GM12874 (cell line): ENCODE measurements around the gene CCDC88C.

Experiments
- CTCF ChIP-seq: IDR thresholded peaks from 2 replicates; pipeline ENCODE4 v1.5.1; 2011; ENCODE audit warnings: low read depth, mild to moderate bottlenecking, control low read depth, low read length, moderate library complexity; ENCODE audit not compliant: insufficient read depth

The CCDC88C gene

GRCh38 chr14:91454155-91454554, 36.5 kb upstream of the CCDC88C start:
- no peak for TF ChIP-seq CTCF

DNA sequence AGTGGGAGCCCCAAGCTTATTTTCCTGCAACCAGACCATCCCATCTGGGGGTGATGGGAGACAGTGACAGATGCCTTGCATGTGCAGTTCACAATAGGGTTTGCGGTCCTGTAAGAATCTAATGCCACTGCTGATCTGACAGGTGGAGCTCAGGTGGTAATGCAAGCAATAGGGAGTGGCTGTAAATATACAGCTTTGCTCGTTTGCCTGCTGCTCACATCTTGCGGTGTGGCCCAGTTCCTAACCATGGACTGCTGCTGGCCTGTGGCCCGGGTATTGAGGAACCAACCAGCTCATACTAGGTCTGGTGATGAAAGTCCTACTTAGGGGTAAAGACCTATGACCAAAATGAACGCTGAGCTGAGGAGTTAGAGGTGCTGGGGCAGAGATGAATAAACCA, 36.1 kb upstream of the CCDC88C start:
- no peak for TF ChIP-seq CTCF

GRCh38 chr14:91444335-91445020, 26.9 kb upstream of the CCDC88C start:
- no peak for TF ChIP-seq CTCF

DNA sequence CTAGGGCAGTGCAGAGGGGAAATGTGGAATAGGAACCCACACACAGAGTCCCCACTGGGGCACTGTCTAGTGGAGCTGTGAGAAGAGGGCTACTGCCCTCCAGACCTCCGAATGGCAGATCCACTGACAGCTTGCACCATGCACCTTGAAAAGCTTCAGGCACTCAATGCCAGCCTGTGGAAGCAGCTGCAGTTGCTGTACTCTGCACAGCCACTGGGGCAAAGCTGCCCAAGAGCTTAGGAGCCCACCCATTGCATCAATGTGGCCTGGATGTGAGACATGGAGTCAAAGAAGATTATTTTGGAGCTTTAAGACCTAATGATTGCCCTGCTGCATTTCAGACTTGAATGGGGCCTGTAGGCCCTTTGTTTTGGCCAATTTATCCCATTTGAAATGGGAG, 21.7 kb upstream of the CCDC88C start:
- no peak for TF ChIP-seq CTCF

DNA sequence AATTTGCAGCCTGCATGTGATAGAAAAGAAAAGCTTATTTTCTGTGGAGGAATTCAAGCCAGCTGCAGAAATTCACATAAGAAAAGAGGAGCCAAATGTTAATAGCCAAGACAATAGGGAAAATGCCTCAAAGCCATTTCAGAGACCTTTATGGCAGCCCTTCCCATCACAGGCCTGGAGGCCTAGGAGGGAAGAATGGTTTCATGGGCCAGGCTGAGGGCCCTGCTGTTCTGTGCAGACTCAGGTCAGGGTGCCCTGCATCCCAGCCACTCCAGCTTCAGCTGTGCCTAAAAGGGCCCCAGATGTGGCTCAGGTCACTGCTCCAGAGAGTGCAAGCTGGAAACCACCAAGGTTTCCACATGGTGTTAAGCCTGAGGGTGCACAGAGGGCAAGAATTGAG, 21.2 kb upstream of the CCDC88C start:
- no peak for TF ChIP-seq CTCF

DNA sequence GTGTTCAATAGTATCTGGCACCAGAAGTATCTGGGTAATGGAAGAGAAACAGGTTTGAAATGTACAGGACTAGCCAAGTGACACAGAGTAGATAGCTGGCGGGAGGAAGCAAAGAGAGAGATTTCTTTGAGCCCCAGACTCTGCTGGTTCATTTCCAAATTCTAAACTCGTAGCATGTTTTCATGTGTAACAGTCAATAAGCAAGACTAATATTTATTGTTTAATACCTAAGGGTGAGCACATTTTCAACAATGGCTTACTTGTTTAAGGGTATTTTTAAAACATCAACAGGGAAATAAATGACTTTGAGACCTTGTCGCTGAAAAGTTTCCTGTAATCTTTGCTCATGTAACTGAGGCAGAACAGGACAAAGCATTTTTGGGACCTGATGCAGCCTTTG, 11.8 kb upstream of the CCDC88C start:
- no peak for TF ChIP-seq CTCF

DNA sequence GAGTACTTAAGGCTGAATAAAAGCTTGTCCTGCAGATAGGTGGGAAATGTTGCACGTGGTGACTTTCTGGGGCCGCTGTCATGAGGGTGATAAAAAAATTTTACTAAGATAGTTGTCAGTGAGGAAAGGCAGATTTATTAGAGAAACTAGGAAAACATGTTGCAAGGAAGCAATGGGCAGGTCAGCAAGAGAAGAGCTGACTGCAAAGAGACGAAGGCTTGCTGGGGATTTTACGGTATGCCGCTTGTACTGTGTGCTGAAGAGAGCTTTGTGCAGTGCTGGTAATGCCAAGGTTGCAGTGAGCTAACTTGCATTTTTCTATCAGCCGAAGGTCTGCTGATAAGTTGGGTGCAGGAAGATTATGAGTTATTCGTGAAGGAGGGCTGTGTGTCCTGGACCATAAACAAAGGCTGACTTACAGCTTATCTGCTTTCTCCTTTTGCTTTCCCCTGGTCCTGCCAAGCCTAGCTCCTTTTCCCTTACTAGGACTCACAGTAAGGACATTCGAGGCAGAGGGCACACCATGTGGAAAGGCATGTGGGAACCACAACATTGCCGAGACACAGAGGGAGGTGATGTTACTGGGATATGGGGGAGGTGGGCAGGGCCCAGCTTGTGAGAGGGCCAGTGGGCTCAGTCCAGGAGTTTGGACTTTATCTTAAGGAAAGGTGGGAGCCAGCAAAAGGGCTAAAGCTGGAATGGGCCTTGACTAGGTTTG, 7.4 kb upstream of the CCDC88C start:
- no peak for TF ChIP-seq CTCF
